Epithelial cell of esophagus (primary cell): ENCODE results near the gene EIF2B2.
A peak's percentile ranks its signal among the peaks of the same experiment; 100 is the strongest.

ENCODE experiments used
- DNase-seq: peaks from one replicate; pipeline ENCODE4 v3.0.0; 2010; ENCODE audit warnings: low read depth
- H3K4me3 ChIP-seq: 2 replicates; pipeline ENCODE4 v1.5.1; 2011; ENCODE audit warnings: mild to moderate bottlenecking, low read length, control low read depth
- CTCF ChIP-seq: IDR thresholded peaks from 2 replicates; pipeline ENCODE4 v1.5.1; 2011; ENCODE audit warnings: low read depth, mild to moderate bottlenecking, low read length, control low read depth, inconsistent platforms; ENCODE audit not compliant: insufficient read depth; ENCODE audit errors: missing control alignments

Gene EIF2B2

GRCh38 chr14:74981833-74982232 lies 20.9 kb upstream of the EIF2B2 start:
- H3K4me3 ChIP-seq, result no peak overlapping the region
- no peak for TF ChIP-seq CTCF
- DNase-seq, result no peak

- no peak for DNase-seq
Observed at GRCh38 chr14:74982661-74983060, 20.1 kb upstream of the EIF2B2 start.

GRCh38 chr14:74983343-74983742 lies 19.4 kb upstream of the EIF2B2 start:
- no peak for TF ChIP-seq CTCF
- no peak overlapping the region for H3K4me3 ChIP-seq

More at GRCh38 chr14:74982661-74983060, 20.1 kb upstream of the EIF2B2 start:
- no peak overlapping the region for H3K4me3 ChIP-seq
- TF ChIP-seq CTCF, result no peak

GRCh38 chr14:74984236-74985027 lies 18.3 kb upstream of the EIF2B2 start:
- no peak for TF ChIP-seq CTCF
- no peak for DNase-seq
- no peak overlapping the region for H3K4me3 ChIP-seq

More at GRCh38 chr14:74983343-74983742, 19.4 kb upstream of the EIF2B2 start:
- DNase-seq, result peak; percentile 91

GRCh38 chr14:74985028-74985310 lies 17.8 kb upstream of the EIF2B2 start:
- no peak for DNase-seq
- no peak overlapping the region for H3K4me3 ChIP-seq
- no peak for TF ChIP-seq CTCF

- TF ChIP-seq CTCF, result no peak
- H3K4me3 ChIP-seq, result no peak overlapping the region
- no peak for DNase-seq
Observed at GRCh38 chr14:74985806-74986205, 16.9 kb upstream of the EIF2B2 start.

- no peak for TF ChIP-seq CTCF
- no peak overlapping the region for H3K4me3 ChIP-seq
- DNase-seq, result peak; percentile 86
Observed at GRCh38 chr14:74988131-74988530, 14.6 kb upstream of the EIF2B2 start.
